NB4 (cell line): ENCODE results near the gene AP3B1.

Source experiments
- POLR2A ChIP-seq: IDR thresholded peaks from 2 replicates; pipeline ENCODE4 v1.6.1; 2011; ENCODE audit warnings: mild to moderate bottlenecking; ENCODE audit not compliant: insufficient read length; ENCODE audit errors: extremely low read depth
- TF ChIP-seq, protein P1 (sequence below): IDR thresholded peaks from 2 replicates; pipeline ENCODE4 v1.6.1; 2011; ENCODE audit warnings: low read depth, low read length
- TF ChIP-seq, protein P2 (sequence below): IDR thresholded peaks from one replicate; pipeline ENCODE4 v1.5.1; 2012; ENCODE audit warnings: low read depth, low read length

DNA sequence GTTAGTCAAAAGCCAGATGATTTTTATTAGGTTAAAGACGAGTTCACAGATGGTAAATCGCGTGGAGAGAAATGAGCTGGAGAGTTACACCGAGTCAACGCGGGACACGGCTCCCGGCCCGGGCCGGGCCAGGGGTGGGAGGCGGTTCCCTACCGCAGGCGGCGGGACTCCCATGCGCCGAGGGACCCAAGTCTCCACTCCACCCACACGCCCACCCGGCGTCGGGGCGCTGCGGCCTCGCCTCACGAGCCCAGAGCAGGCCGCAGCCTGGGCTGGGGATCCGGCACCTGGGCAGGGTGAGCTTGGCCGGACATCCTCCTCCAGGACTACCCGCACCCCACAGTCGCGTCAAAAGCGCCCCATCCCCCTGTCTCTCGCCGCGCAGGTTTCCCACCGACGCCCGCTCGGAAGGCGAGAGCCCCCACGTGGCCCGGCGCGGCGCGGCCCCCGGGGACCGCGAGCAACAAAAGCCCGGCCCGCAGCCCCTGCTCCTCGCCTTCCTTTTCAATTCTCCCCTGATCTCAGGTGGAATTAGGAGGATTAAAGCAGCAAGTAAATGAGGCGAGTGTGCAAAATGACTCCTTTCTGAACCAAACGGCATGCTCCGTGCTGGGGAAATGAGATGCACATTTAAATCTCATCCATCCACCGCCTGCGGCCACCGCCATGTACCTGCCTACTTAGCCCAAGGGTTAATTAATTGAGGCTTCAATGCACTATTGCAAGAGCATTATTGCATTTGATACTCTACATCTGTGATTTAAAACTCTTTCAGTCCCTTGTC lies 321.8 kb downstream of the AP3B1 start:
- TF ChIP-seq, protein P1, sequence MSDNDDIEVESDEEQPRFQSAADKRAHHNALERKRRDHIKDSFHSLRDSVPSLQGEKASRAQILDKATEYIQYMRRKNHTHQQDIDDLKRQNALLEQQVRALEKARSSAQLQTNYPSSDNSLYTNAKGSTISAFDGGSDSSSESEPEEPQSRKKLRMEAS: no peak
- no peak for TF ChIP-seq POLR2A
- TF ChIP-seq, protein P2, sequence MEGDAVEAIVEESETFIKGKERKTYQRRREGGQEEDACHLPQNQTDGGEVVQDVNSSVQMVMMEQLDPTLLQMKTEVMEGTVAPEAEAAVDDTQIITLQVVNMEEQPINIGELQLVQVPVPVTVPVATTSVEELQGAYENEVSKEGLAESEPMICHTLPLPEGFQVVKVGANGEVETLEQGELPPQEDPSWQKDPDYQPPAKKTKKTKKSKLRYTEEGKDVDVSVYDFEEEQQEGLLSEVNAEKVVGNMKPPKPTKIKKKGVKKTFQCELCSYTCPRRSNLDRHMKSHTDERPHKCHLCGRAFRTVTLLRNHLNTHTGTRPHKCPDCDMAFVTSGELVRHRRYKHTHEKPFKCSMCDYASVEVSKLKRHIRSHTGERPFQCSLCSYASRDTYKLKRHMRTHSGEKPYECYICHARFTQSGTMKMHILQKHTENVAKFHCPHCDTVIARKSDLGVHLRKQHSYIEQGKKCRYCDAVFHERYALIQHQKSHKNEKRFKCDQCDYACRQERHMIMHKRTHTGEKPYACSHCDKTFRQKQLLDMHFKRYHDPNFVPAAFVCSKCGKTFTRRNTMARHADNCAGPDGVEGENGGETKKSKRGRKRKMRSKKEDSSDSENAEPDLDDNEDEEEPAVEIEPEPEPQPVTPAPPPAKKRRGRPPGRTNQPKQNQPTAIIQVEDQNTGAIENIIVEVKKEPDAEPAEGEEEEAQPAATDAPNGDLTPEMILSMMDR: no peak
